ENCODE data around the gene AXDND1.

AXDND1 gene

GRCh38 chr1:179587336-179587735 is 221.6 kb downstream of the AXDND1 start:
- no peak for FAIRE-seq

GRCh38 chr1:179588425-179589024 is 222.8 kb downstream of the AXDND1 start:
- FAIRE-seq, result no peak

- no peak for FAIRE-seq
Measured at GRCh38 chr1:179589509-179589908, 223.7 kb downstream of the AXDND1 start.

GRCh38 chr1:179590671-179591070 is 224.9 kb downstream of the AXDND1 start:
- FAIRE-seq, result no peak

- no peak for FAIRE-seq
Measured at GRCh38 chr1:179591253-179591591, 225.5 kb downstream of the AXDND1 start.

GRCh38 chr1:179591592-179592580 is 226.1 kb downstream of the AXDND1 start, which contains the start of gene TDRD5:
Gene TDRD5, plus strand, starts transcription at chr1:179591832. Its CDS starts 784 bp downstream, at chr1:179592616.
- no peak for FAIRE-seq

GRCh38 chr1:179598631-179599030 is 232.9 kb downstream of the AXDND1 start:
- FAIRE-seq, result peak; percentile 52

- peak; percentile 96 for FAIRE-seq
Measured at GRCh38 chr1:179599623-179600249, 234.0 kb downstream of the AXDND1 start.

- no peak for FAIRE-seq
Measured at GRCh38 chr1:179601093-179601492, 235.3 kb downstream of the AXDND1 start.

Measured in TTC549 (cell line).